IMR-90 (cell line): ENCODE measurements around the gene VPS26B. TPM values are rescaled to one million over a fixed set of nuclear protein-coding genes. Genes with fewer than 3 reads are reported as not detected.

Experiments used
- ATAC-seq: fragments of 200-7000 bp; cut with Tn5 transposase; 2 replicates; pipeline ENCODE4 v1.9.1; 2020; ENCODE audit warnings: low read depth, mild to moderate bottlenecking, moderate library complexity
- BruUV-seq: library from RNA; stranded (reverse); fragments of 400-500 nt; replicated peaks from 2 replicates; lab custom pipeline; 2021; lab: Mats Ljungman, UMichigan
- CTCF ChIA-PET: fragments of 300-600 bp; formaldehyde crosslinking; extraction: SDS; loops from one replicate; lab custom pipeline; 2021; ENCODE audit warnings: antibody characterized with exemption; lab: Yijun Ruan, JAX
- POLR2A ChIA-PET: fragments of 300-600 bp; sonication (Branson Sonifier 250); formaldehyde crosslinking; loops from one replicate; lab custom pipeline; 2022; ENCODE audit warnings: antibody characterized with exemption; ENCODE audit not compliant: unreplicated experiment; lab: Charles Lee
- DNase-seq: peaks from one replicate; pipeline ENCODE4 v3.0.0; 2013
- H2AFZ ChIP-seq: replicated peaks from 2 replicates; pipeline ENCODE3; 2013; ENCODE audit warnings: low read length, mild to moderate bottlenecking; ENCODE audit not compliant: poor library complexity
- H2AK5ac ChIP-seq: 2 replicates; pipeline ENCODE4 v1.6.1; 2013; ENCODE audit warnings: low read depth, low read length, inconsistent platforms
- H2AK9ac ChIP-seq: replicated peaks from 2 replicates; pipeline ENCODE3; 2013; ENCODE audit warnings: mild to moderate bottlenecking, low read depth, low read length, moderate library complexity; ENCODE audit not compliant: poor library complexity
- H2BK120ac ChIP-seq: 2 replicates; pipeline ENCODE4 v1.6.1; 2013; ENCODE audit warnings: low read depth, low read length, inconsistent platforms
- H2BK15ac ChIP-seq: 3 replicates; pipeline ENCODE4 v1.6.1; 2013; ENCODE audit warnings: low read depth, low read length, inconsistent platforms
- H2BK20ac ChIP-seq: 2 replicates; pipeline ENCODE4 v1.6.1; 2013; ENCODE audit warnings: low read depth, mild to moderate bottlenecking, inconsistent platforms, low read length, moderate library complexity
- H2BK5ac ChIP-seq: 2 replicates; pipeline ENCODE4 v1.6.1; 2013; ENCODE audit warnings: mild to moderate bottlenecking, low read depth, low read length, inconsistent platforms; ENCODE audit not compliant: poor library complexity, severe bottlenecking
- H3K14ac ChIP-seq: replicated peaks from 2 replicates; pipeline ENCODE4 v1.6.1; 2013; ENCODE audit warnings: low read depth, low read length, inconsistent platforms
- H3K18ac ChIP-seq: 2 replicates; pipeline ENCODE4 v1.6.1; 2013; ENCODE audit warnings: low read depth, low read length, control low read depth
- H3K23ac ChIP-seq: 2 replicates; pipeline ENCODE4 v1.6.1; 2013; ENCODE audit warnings: low read depth, low read length, inconsistent platforms
- H3K27ac ChIP-seq: 2 replicates; pipeline ENCODE4 v1.5.1; 2013; ENCODE audit warnings: mild to moderate bottlenecking, control low read depth, low read length; ENCODE audit not compliant: insufficient read depth
- H3K27me3 ChIP-seq: 2 replicates; pipeline ENCODE4 v1.6.1; 2013; ENCODE audit warnings: low read length; ENCODE audit not compliant: control insufficient read depth, insufficient read depth
- H3K36me3 ChIP-seq: 2 replicates; pipeline ENCODE4 v1.6.1; 2013; ENCODE audit warnings: low read length, mixed read lengths; ENCODE audit not compliant: control insufficient read depth, insufficient read depth
- H3K4ac ChIP-seq: 2 replicates; pipeline ENCODE4 v1.6.1; 2013; ENCODE audit warnings: low read depth, low read length, inconsistent platforms
- H3K4me1 ChIP-seq: 2 replicates; pipeline ENCODE4 v1.6.1; 2013; ENCODE audit warnings: low read length, mixed read lengths; ENCODE audit not compliant: control insufficient read depth, insufficient read depth
- H3K4me2 ChIP-seq: 2 replicates; pipeline ENCODE4 v1.6.1; 2013; ENCODE audit warnings: low read depth, mild to moderate bottlenecking, control low read depth, low read length, moderate library complexity
- H3K4me3 ChIP-seq: 2 replicates; pipeline ENCODE4 v1.5.1; 2013; ENCODE audit warnings: low read depth, mild to moderate bottlenecking, control low read depth, low read length, moderate library complexity; ENCODE audit not compliant: insufficient read depth
- H3K56ac ChIP-seq: 2 replicates; pipeline ENCODE4 v1.6.1; 2013; ENCODE audit warnings: low read length, inconsistent platforms; ENCODE audit not compliant: insufficient read depth; ENCODE audit errors: extremely low read depth
- H3K79me1 ChIP-seq, 2 experiments: 2 replicates each; pipeline ENCODE4 v1.6.1; 2013; ENCODE audit warnings: low read length in 2 of 2, inconsistent platforms in 1 of 2, low read depth in 1 of 2
- H3K9ac ChIP-seq: 2 replicates; pipeline ENCODE4 v1.6.1; 2013; ENCODE audit warnings: low read depth, low read length, control low read depth
- H3K9me1 ChIP-seq: 2 replicates; pipeline ENCODE4 v1.6.1; 2013; ENCODE audit warnings: low read length, inconsistent platforms; ENCODE audit not compliant: insufficient read depth
- H3K9me3 ChIP-seq: 2 replicates; pipeline ENCODE4 v1.6.1; 2013; ENCODE audit warnings: low read length; ENCODE audit not compliant: control insufficient read depth, insufficient read depth
- H4K20me1 ChIP-seq: 2 replicates; pipeline ENCODE4 v1.6.1; 2013; ENCODE audit warnings: low read length, inconsistent platforms; ENCODE audit not compliant: insufficient read depth
- H4K5ac ChIP-seq: 2 replicates; pipeline ENCODE4 v1.6.1; 2013; ENCODE audit warnings: mild to moderate bottlenecking, low read depth, low read length, control low read depth
- H4K8ac ChIP-seq, 2 experiments: 2 replicates each; pipeline ENCODE4 v1.6.1; 2013; ENCODE audit warnings: low read depth in 2 of 2, low read length in 2 of 2, control low read depth in 1 of 2, inconsistent platforms in 1 of 2
- H4K91ac ChIP-seq: 2 replicates; pipeline ENCODE4 v1.6.1; 2013; ENCODE audit warnings: low read depth, low read length, inconsistent platforms; ENCODE audit not compliant: insufficient read depth
- BHLHE40 ChIP-seq: fragments of 150-350 bp; IDR thresholded peaks from 2 replicates; pipeline ENCODE4 v1.6.1; 2016; ENCODE audit warnings: mild to moderate bottlenecking, low read depth, low read length
- CEBPB ChIP-seq: IDR thresholded peaks from 2 replicates; pipeline ENCODE4 v1.6.1; 2012; ENCODE audit warnings: low read depth, low read length, improper control_type of control experiment
- CHD1 ChIP-seq: IDR thresholded peaks from 2 replicates; pipeline ENCODE4 v1.6.1; 2012; ENCODE audit warnings: low read depth, low read length, improper control_type of control experiment
- FOS ChIP-seq: fragments of 150-350 bp; IDR thresholded peaks from 2 replicates; pipeline ENCODE4 v1.6.1; 2016; ENCODE audit warnings: low read depth, low read length
- MAFK ChIP-seq: IDR thresholded peaks from 2 replicates; pipeline ENCODE4 v1.6.1; 2012; ENCODE audit warnings: low read depth, low read length, improper control_type of control experiment
- MAZ ChIP-seq: IDR thresholded peaks from 2 replicates; pipeline ENCODE4 v1.6.1; 2012; ENCODE audit warnings: low read depth, mild to moderate bottlenecking, low read length, improper control_type of control experiment, moderate library complexity, borderline replicate concordance
- MXI1 ChIP-seq: IDR thresholded peaks from 2 replicates; pipeline ENCODE4 v1.6.1; 2012; ENCODE audit warnings: low read depth, mild to moderate bottlenecking, low read length, moderate library complexity, borderline replicate concordance
- NFE2L2 ChIP-seq: fragments of 150-350 bp; IDR thresholded peaks from 2 replicates; pipeline ENCODE4 v1.6.1; 2016; ENCODE audit warnings: low read depth, mild to moderate bottlenecking, low read length
- POLR2A ChIP-seq: IDR thresholded peaks from 2 replicates; pipeline ENCODE4 v1.6.1; 2012; ENCODE audit warnings: mild to moderate bottlenecking, low read depth, low read length
- RAD21 ChIP-seq: IDR thresholded peaks from 2 replicates; pipeline ENCODE4 v1.6.1; 2012; ENCODE audit warnings: low read length, improper control_type of control experiment
- RCOR1 ChIP-seq: IDR thresholded peaks from 2 replicates; pipeline ENCODE4 v1.6.1; 2012; ENCODE audit warnings: mild to moderate bottlenecking, low read length, improper control_type of control experiment; ENCODE audit not compliant: insufficient replicate concordance
- RFX5 ChIP-seq: IDR thresholded peaks from 2 replicates; pipeline ENCODE4 v1.8.0; 2012; ENCODE audit warnings: low read depth, mild to moderate bottlenecking, low read length, moderate library complexity
- SMC3 ChIP-seq: fragments of 150-350 bp; IDR thresholded peaks from 2 replicates; pipeline ENCODE4 v1.6.1; 2016; ENCODE audit warnings: low read depth, mild to moderate bottlenecking, antibody characterized with exemption, low read length, moderate library complexity
- WGBS, 2 experiments: methylation state at CpG; one replicate each; pipeline versions ENCODE4 v1.1.5 to v1.1.7; 2013; ENCODE audit warnings: missing lambda C conversion rate in 2 of 2; ENCODE audit not compliant: insufficient read length in 1 of 2; ENCODE audit errors: extremely low coverage in 2 of 2; 5-methylcytosine and 5-hydroxymethylcytosine counted together
- dilution Hi-C: fragments of 300-500 bp; cut with HindIII; formaldehyde crosslinking; loops from one replicate; pipeline ENCODE4 v1.14.3; 2018; ENCODE audit warnings: low sequenced_read_pairs; ENCODE audit not compliant: unreplicated experiment
- in situ Hi-C: fragments of 300-500 bp; cut with MboI; formaldehyde crosslinking; loops from 3 replicates; pipeline ENCODE4 v1.14.3; 2019; ENCODE audit warnings: low sequenced_read_pairs, inconsistent platforms, mixed read lengths
- intact Hi-C: fragments of 100-400 bp; cut with micrococcal nuclease; formaldehyde crosslinking; loops from 2 replicates; pipeline ENCODE4 v1.10.0; 2022
- polyA plus RNA-seq, 3 experiments: library from polyadenylated mRNA; depleted of rRNA; stranded (reverse); fragments of >200 nt; gene quantifications; 2 replicates each; pipeline ENCODE4 v1.2.3, GENCODE V29; 2012; ENCODE audit warnings: low replicate concordance in 1 of 3
- total RNA-seq: library from RNA; depleted of rRNA; stranded (reverse); fragments of >200 nt; gene quantifications from 2 replicates; pipeline ENCODE4 v1.2.3, GENCODE V29; 2012
- TF ChIP-seq, protein P1 (sequence below): fragments of 150-350 bp; IDR thresholded peaks from 2 replicates; pipeline ENCODE4 v1.6.1; 2017; ENCODE audit warnings: mild to moderate bottlenecking, antibody characterized with exemption, low read length, low read depth
- TF ChIP-seq, protein P2 (sequence below): fragments of 150-350 bp; IDR thresholded peaks from 2 replicates; pipeline ENCODE4 v1.6.1; 2016; ENCODE audit warnings: low read depth, mild to moderate bottlenecking, low read length, moderate library complexity, borderline replicate concordance
- TF ChIP-seq, protein P3 (sequence below): conservative IDR thresholded peaks from 2 replicates; pipeline ENCODE4 v1.5.1; 2012; ENCODE audit warnings: mild to moderate bottlenecking, low read depth, low read length, improper control_type of control experiment

VPS26B gene
- total and polyA plus RNA-seq, 2 of the 4 experiments (the other 2 are of a cell fraction) = 41.6 to 51.1 TPM

DNA sequence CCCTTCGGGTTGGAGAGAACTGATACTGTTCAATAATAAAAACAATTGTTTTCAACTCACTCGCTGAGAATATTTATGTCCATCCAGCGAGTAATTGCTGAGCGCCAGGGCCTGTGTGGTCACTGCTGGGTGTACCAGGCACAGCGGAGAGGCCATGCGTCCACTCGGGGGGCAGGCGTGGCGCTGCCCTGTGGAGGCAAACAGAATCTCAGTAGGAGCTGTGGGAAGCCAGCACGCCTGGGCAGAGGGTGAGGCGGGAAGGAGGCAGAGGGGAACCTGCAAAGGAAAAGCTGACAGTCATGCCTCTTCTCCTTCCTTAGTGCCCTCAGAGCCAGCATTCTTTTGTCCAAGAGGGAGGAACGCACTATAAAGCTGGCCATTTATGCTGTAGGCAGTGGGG lies 63.1 kb downstream of the VPS26B start:
- Histone ChIP-seq H3K36me3 (no peaks in the 10 kb centered on the region), H4K20me1 (no peaks in the 10 kb centered on the region), H3K79me1 (no peaks in the 10 kb centered on the region), H2BK20ac (no peak overlapping the region), H4K5ac (no peak overlapping the region), H3K4me1 (no peaks in the 10 kb centered on the region), H2AFZ (no peak overlapping the region), H3K56ac (no peak overlapping the region), H3K4ac (no peak overlapping the region), H2AK9ac (no peak overlapping the region), H2AK5ac (no peak overlapping the region), H2BK5ac (no peak overlapping the region), H4K91ac (no peak overlapping the region), H3K14ac (no peak overlapping the region), H3K9me1 (no peaks in the 10 kb centered on the region), H3K4me3 (no peak overlapping the region), H4K8ac (no peak overlapping the region), H2BK15ac (no peak overlapping the region), H3K9ac (no peak overlapping the region), H3K27me3 (peaks cover 3% of the 10 kb centered on the region; the same call in 1 of the 2 replicates), H3K4me2 (no peak overlapping the region), H3K18ac (no peak overlapping the region), H3K9me3 (no peaks in the 10 kb centered on the region; the same call in 1 of the 2 replicates), H3K27ac (no peak overlapping the region), H2BK120ac (no peak overlapping the region), H3K23ac (no peak overlapping the region)
- in situ Hi-C loops = no loop called here
- intact Hi-C loops = no loop called here
- BruUV-seq = no TSS peak
- DNase-seq = no peak
- dilution Hi-C loops = no loop called here
- WGBS, 2 experiments = 70% methylated on average over 5 of the region's 12 CpGs; no CpG with 5 or more reads in 1 of the 2 experiments
- ChIA-PET POLR2A (no interaction called here), CTCF (no interaction called here)
- no peak for TF ChIP-seq POLR2A
- no peak for TF ChIP-seq CHD1
- TF ChIP-seq MAZ = no peak
- TF ChIP-seq MXI1 = no peak
- TF ChIP-seq RFX5 = no peak
- TF ChIP-seq RCOR1 = no peak
- no peak for TF ChIP-seq NFE2L2
- TF ChIP-seq, protein P1, sequence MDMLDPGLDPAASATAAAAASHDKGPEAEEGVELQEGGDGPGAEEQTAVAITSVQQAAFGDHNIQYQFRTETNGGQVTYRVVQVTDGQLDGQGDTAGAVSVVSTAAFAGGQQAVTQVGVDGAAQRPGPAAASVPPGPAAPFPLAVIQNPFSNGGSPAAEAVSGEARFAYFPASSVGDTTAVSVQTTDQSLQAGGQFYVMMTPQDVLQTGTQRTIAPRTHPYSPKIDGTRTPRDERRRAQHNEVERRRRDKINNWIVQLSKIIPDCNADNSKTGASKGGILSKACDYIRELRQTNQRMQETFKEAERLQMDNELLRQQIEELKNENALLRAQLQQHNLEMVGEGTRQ = no peak
- no peak for TF ChIP-seq MAFK
- TF ChIP-seq CEBPB = no peak
- TF ChIP-seq, protein P2, sequence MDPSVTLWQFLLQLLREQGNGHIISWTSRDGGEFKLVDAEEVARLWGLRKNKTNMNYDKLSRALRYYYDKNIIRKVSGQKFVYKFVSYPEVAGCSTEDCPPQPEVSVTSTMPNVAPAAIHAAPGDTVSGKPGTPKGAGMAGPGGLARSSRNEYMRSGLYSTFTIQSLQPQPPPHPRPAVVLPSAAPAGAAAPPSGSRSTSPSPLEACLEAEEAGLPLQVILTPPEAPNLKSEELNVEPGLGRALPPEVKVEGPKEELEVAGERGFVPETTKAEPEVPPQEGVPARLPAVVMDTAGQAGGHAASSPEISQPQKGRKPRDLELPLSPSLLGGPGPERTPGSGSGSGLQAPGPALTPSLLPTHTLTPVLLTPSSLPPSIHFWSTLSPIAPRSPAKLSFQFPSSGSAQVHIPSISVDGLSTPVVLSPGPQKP = no peak
- TF ChIP-seq FOS = no peak
- TF ChIP-seq, protein P3, sequence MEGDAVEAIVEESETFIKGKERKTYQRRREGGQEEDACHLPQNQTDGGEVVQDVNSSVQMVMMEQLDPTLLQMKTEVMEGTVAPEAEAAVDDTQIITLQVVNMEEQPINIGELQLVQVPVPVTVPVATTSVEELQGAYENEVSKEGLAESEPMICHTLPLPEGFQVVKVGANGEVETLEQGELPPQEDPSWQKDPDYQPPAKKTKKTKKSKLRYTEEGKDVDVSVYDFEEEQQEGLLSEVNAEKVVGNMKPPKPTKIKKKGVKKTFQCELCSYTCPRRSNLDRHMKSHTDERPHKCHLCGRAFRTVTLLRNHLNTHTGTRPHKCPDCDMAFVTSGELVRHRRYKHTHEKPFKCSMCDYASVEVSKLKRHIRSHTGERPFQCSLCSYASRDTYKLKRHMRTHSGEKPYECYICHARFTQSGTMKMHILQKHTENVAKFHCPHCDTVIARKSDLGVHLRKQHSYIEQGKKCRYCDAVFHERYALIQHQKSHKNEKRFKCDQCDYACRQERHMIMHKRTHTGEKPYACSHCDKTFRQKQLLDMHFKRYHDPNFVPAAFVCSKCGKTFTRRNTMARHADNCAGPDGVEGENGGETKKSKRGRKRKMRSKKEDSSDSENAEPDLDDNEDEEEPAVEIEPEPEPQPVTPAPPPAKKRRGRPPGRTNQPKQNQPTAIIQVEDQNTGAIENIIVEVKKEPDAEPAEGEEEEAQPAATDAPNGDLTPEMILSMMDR = no peak
- no peak for TF ChIP-seq SMC3
- no peak for TF ChIP-seq RAD21
- no peak for TF ChIP-seq BHLHE40
- ATAC-seq = no peak
